Upper lobe of left lung (tissue), 6 donors: ENCODE data around the gene PIK3R3. TPM values are rescaled to one million over a fixed set of nuclear protein-coding genes. Genes with fewer than 3 reads are reported as not detected.

Experiments used
- ATAC-seq, 2 donors: fragments of 200-7000 bp; cut with Tn5 transposase; one replicate each; pipeline ENCODE4 v1.9.1; 2022; ENCODE audit warnings: mild to moderate bottlenecking in 2 of 2, moderate library complexity in 2 of 2; ENCODE audit not compliant: low FRiP score in 2 of 2
- DNase-seq, 2 donors: peaks; one replicate each; pipeline ENCODE4 v3.0.0-alpha.2; 2019 to 2020
- H3K27ac ChIP-seq, 4 donors: fragments of 200-600 bp; sonication (generic); one replicate each; pipeline ENCODE4 v1.5.1; 2016 to 2019
- H3K27me3 ChIP-seq, 4 donors: fragments of 200-600 bp; sonication (generic); one replicate each; pipeline ENCODE4 v1.5.1; 2017 to 2019
- H3K36me3 ChIP-seq, 4 donors: fragments of 200-600 bp; sonication (generic); one replicate each; pipeline ENCODE4 v1.5.1; 2016 to 2019
- H3K4me1 ChIP-seq, 4 donors: fragments of 200-600 bp; sonication (generic); one replicate each; pipeline ENCODE4 v1.5.1; 2018 to 2019
- H3K4me3 ChIP-seq, 4 donors: fragments of 200-600 bp; sonication (generic); one replicate each; pipeline ENCODE4 v1.5.1; 2017 to 2019; ENCODE audit warnings: mild to moderate bottlenecking in 2 of 4, moderate library complexity in 1 of 4
- H3K9me3 ChIP-seq, 4 donors: fragments of 200-600 bp; sonication (generic); one replicate each; pipeline ENCODE4 v1.5.1; 2018 to 2019
- CTCF ChIP-seq, 6 experiments: fragments of 450-650 bp in 4 of 6; fragments of 200-600 bp in 2 of 6; sonication (generic) in 2 of 6; IDR thresholded peaks; one replicate each; pipeline ENCODE4 v1.5.1; 2016 to 2019; ENCODE audit warnings: antibody characterized with exemption in 6 of 6
- EP300 ChIP-seq, 4 donors: sonication (generic); formaldehyde crosslinking; IDR thresholded peaks; one replicate each; pipeline ENCODE4 v1.5.1; 2017; ENCODE audit warnings: antibody characterized with exemption in 4 of 4, control low read depth in 2 of 4
- POLR2A ChIP-seq, 4 donors: fragments of 450-650 bp; IDR thresholded peaks; one replicate each; pipeline ENCODE4 v1.5.1; 2016 to 2017; ENCODE audit warnings: antibody characterized with exemption in 4 of 4, mild to moderate bottlenecking in 2 of 4
- POLR2AphosphoS5 ChIP-seq, 2 donors: sonication (generic); formaldehyde crosslinking; IDR thresholded peaks; one replicate each; pipeline ENCODE4 v1.5.1; 2017; ENCODE audit warnings: antibody characterized with exemption in 2 of 2
- WGBS, 2 donors: methylation state at CpG; one replicate each; pipeline ENCODE4 v1.1.5; 2017 to 2018; 5-methylcytosine and 5-hydroxymethylcytosine counted together
- total RNA-seq, 6 donors: library from RNA; depleted of rRNA in 4 of 6; stranded (reverse); fragments of >200 nt in 4 of 6; gene quantifications; one replicate each; pipeline versions ENCODE4 v1.1.0 to v1.2.1, GENCODE V29; 2016 to 2021
- donor health status: DM: no; HTN: no; CAD: no; lungs with moderate emphysema.
- donor health status: DM: no; HTN: yes; CAD: no; lungs with severe emphysema.

Gene PIK3R3
- total RNA-seq, 6 donors from 2014 or later: 11.2 to 43.7 (median 33.0) TPM

GRCh38 chr1:46013581-46013980, 118.8 kb downstream of the PIK3R3 start:
- Histone ChIP-seq H3K36me3 (peaks cover 0 to 29% (median 17%) of the 10 kb centered on the region in 4 donors), H3K9me3 (no peaks in the 10 kb centered on the region), H3K4me3 (no peak overlapping the region), H3K27me3 (no peaks in the 10 kb centered on the region), H3K4me1 (no peaks in the 10 kb centered on the region), H3K27ac (no peak overlapping the region)
- ATAC-seq (no peak), DNase-seq (no peak)
- 93 to 95% methylated on average over 3 of the region's 3 CpGs for WGBS, 2 donors
- TF ChIP-seq POLR2AphosphoS5 (IDR thresholded peaks at IDR 0.05) (no peak), POLR2A (IDR thresholded peaks at IDR 0.05) (no peak)

DNA sequence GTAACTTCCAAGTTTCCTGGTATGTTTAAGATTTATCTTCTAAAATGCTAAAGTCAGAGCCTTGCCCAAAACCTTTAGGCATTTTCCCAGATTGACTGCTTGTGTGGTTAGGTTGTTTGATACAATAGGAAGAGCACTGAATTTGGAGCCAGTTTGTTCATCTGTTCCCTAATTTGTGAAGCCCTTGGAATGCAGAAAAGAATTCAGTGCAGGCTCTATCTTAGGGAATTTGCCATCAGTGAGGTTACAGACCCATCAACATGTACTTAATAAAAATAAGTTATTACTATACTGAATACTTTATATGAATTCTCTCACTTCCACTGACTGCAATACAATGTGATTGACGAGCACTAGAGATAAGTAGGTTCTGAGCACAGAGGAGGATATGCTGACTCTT, 120.2 kb downstream of the PIK3R3 start:
- TF ChIP-seq POLR2AphosphoS5 (IDR thresholded peaks at IDR 0.05) (no peak), EP300 (IDR thresholded peaks at IDR 0.05) (no peak), POLR2A (IDR thresholded peaks at IDR 0.05) (no peak), CTCF (IDR thresholded peaks at IDR 0.05) (no peak)

GRCh38 chr1:46011121-46011695, 121.2 kb downstream of the PIK3R3 start:
- DNase-seq (no peak), ATAC-seq (no peak)
- WGBS, 2 donors: 67 to 77% methylated on average over 7 of the region's 7 CpGs
- no peaks in the 10 kb centered on the region for H3K4me1 ChIP-seq
- H3K9me3 ChIP-seq: no peaks in the 10 kb centered on the region
- no peaks in the 10 kb centered on the region for H3K27me3 ChIP-seq
- peaks cover 5 to 53% (median 28%) of the 10 kb centered on the region in 4 donors for H3K36me3 ChIP-seq
- no peak overlapping the region for H3K27ac ChIP-seq
- no peak overlapping the region for H3K4me3 ChIP-seq
- no peak for TF ChIP-seq CTCF (IDR thresholded peaks at IDR 0.05)
- no peak for TF ChIP-seq POLR2A (IDR thresholded peaks at IDR 0.05)
- TF ChIP-seq EP300 (IDR thresholded peaks at IDR 0.05): no peak
- no peak for TF ChIP-seq POLR2AphosphoS5 (IDR thresholded peaks at IDR 0.05)

More for the DNA sequence above, 120.2 kb downstream of the PIK3R3 start:
- Histone ChIP-seq H3K27me3 (no peaks in the 10 kb centered on the region), H3K4me1 (no peaks in the 10 kb centered on the region), H3K36me3 (peaks cover 5 to 42% (median 25%) of the 10 kb centered on the region in 4 donors), H3K27ac (no peak overlapping the region), H3K9me3 (no peaks in the 10 kb centered on the region), H3K4me3 (no peak overlapping the region)
- DNase-seq: no peak
- no peak for ATAC-seq
- WGBS, 2 donors: 100% methylated on average over 1 of the region's 1 CpG

- H3K36me3 ChIP-seq: peaks cover 5 to 55% (median 28%) of the 10 kb centered on the region in 4 donors
- TF ChIP-seq POLR2A (IDR thresholded peaks at IDR 0.05) (no peak), CTCF (IDR thresholded peaks at IDR 0.05) (no peak), EP300 (IDR thresholded peaks at IDR 0.05) (no peak), POLR2AphosphoS5 (IDR thresholded peaks at IDR 0.05) (no peak)
- ATAC-seq (no peak), DNase-seq (no peak)
- no peaks in the 10 kb centered on the region for H3K9me3 ChIP-seq
- H3K27me3 ChIP-seq: no peaks in the 10 kb centered on the region
- no peak overlapping the region for H3K27ac ChIP-seq
- no peaks in the 10 kb centered on the region for H3K4me1 ChIP-seq
- no peak overlapping the region for H3K4me3 ChIP-seq
- WGBS, 2 donors: 98 to 99% methylated on average over 6 of the region's 6 CpGs
Observed at GRCh38 chr1:46010611-46011010, 121.8 kb downstream of the PIK3R3 start.

GRCh38 chr1:46008585-46008984, 123.8 kb downstream of the PIK3R3 start:
- Histone ChIP-seq H3K27me3 (no peaks in the 10 kb centered on the region), H3K27ac (no peak overlapping the region), H3K4me1 (peaks cover 0 to 5% (median under 1%) of the 10 kb centered on the region in 4 donors), H3K36me3 (peaks cover 5 to 55% (median 28%) of the 10 kb centered on the region in 4 donors), H3K9me3 (no peaks in the 10 kb centered on the region), H3K4me3 (no peak overlapping the region)
- TF ChIP-seq CTCF (IDR thresholded peaks at IDR 0.05) (no peak), POLR2A (IDR thresholded peaks at IDR 0.05) (no peak), EP300 (IDR thresholded peaks at IDR 0.05) (no peak), POLR2AphosphoS5 (IDR thresholded peaks at IDR 0.05) (no peak)
- no peak for DNase-seq
- no peak for ATAC-seq
